ENCODE data around the gene TBC1D2.
"Not testable (repeated sequence)": the region's sequence is repeated elsewhere in the genome, so short reads cannot be mapped to it uniquely, and the experiment has no call there.

Gene TBC1D2, protein sequence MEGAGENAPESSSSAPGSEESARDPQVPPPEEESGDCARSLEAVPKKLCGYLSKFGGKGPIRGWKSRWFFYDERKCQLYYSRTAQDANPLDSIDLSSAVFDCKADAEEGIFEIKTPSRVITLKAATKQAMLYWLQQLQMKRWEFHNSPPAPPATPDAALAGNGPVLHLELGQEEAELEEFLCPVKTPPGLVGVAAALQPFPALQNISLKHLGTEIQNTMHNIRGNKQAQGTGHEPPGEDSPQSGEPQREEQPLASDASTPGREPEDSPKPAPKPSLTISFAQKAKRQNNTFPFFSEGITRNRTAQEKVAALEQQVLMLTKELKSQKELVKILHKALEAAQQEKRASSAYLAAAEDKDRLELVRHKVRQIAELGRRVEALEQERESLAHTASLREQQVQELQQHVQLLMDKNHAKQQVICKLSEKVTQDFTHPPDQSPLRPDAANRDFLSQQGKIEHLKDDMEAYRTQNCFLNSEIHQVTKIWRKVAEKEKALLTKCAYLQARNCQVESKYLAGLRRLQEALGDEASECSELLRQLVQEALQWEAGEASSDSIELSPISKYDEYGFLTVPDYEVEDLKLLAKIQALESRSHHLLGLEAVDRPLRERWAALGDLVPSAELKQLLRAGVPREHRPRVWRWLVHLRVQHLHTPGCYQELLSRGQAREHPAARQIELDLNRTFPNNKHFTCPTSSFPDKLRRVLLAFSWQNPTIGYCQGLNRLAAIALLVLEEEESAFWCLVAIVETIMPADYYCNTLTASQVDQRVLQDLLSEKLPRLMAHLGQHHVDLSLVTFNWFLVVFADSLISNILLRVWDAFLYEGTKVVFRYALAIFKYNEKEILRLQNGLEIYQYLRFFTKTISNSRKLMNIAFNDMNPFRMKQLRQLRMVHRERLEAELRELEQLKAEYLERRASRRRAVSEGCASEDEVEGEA

GRCh38 chr9:98255578-98256296, at the start of gene TBC1D2:
TSS of gene TBC1D2 (minus strand) at chr9:98255649. CDS start at chr9:98255541, 108 bp downstream.
- DNase-seq: peak; percentile 95

- DNase-seq: no peak
Observed at GRCh38 chr9:98304381-98304780, 48.9 kb upstream of the TBC1D2 start.

DNA sequence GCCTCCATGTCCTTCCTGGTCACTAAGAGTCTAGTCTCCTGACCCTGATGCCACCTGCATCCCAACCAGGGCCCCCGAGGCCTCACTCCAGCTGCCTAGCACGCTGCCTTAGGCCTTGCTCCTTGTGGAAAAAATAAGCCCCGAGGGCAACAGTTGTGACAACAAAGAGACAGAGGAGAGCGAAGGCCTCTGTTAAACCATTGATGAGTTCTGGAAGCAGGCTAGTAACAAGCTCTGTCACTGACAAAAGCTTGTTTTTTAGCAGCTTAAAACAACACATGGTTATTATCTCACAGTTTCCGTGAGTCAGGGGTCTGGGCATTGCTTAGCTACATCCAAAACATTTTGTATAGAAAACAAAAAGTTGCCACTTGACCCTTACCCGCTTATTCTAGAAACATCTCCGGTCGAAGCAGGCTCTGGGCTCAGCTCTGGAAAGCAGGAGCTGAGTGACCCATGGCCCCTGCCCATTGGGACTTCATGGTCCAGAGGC, 48.2 kb upstream of the TBC1D2 start:
- no peak for DNase-seq

DNA sequence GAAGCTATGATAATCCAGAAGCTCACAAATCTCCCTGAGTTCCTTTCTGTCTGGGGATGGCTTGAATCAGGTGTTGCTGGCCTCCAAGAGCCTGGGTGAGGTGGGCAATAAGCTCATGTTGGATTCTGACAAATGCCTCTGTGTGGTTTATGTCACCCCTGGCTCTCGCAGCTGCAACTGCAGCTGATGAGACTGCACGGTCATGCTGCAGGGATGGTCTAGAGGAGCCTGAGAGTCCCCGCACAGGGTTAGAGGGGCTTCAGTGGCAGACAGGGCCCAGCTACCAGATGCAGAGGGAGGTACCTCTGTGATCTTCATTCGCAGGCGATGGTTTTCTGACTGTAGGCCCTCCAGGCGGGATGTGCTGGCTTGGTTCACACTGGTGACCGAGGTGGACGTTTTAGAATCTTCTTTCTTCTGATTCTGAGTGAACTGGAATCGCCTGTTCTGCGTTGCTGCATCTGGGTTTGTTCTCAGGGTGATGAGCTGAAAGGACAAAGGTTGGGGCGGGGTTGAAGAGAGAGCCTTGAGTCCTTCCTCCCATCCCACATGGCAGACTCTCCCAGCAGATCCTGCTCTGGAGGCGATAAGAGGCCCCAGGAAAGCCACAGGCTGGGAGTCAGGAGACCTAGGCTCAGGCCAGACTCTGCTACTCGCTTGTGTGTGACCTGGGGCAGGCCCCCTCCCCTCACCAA, 47.6 kb upstream of the TBC1D2 start:
- DNase-seq: no peak

DNA sequence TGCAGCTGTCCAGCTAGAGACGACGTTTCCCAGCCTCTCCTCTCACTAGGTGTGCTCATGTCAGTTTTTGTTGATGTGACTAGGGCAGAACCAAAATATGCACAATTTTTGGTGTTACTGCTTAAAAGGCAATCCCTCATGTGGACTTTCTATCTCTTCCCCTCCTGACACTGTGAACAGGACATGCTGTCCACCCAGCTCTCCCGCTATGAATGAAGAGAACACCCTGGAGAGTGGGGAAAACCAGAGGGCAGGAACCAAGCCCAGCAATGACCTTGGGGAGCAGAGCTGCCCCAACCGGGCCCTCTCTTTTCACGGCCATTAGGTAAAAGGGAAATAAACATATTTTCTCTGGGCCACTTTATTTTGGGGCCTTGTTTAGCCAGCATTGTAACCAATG, 46.7 kb upstream of the TBC1D2 start:
- DNase-seq: no peak

DNA sequence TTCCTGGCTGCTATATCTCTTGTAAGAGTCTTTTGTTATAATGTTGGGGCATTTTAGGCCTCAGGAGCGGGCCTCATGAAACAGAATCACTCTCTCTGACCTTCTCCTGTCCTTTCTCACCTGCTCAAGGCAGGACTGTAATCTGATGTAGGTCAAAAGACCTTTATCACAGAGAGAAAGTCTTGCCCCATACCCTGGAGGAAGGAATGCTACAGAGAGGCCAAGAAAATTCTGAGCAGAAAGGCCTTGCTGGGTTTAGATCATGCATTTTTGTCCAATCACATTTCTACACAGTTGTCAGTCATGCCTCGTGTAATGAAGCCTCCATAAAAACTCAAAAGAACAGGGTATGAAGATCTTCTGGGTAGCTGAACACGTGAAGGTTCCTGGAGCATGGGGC, 45.2 kb upstream of the TBC1D2 start:
- no peak for DNase-seq

GRCh38 chr9:98298476-98298875, 43.0 kb upstream of the TBC1D2 start:
- no peak for DNase-seq

GRCh38 chr9:98295824-98296223, 40.4 kb upstream of the TBC1D2 start:
- DNase-seq: no peak

DNA sequence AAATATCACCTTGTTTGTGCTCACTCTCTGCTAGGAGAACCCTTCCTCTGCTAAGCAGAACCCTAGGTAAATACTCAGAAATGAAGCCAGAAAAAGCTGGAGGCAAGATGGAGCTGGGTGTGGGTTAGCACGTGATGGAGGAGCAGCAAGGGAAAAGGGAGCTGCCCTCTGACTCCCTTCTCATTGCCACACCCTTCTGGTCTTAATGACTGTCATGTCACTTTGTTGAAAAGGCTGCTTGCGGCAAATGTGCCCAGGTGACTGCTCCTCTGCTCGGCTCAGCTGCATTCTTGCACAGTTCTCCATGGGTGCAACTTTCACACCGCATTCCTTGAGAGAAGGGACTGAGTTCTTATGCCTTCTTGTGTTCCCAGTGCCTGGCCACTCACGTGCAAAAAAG, 36.4 kb upstream of the TBC1D2 start:
- DNase-seq: no peak

DNA sequence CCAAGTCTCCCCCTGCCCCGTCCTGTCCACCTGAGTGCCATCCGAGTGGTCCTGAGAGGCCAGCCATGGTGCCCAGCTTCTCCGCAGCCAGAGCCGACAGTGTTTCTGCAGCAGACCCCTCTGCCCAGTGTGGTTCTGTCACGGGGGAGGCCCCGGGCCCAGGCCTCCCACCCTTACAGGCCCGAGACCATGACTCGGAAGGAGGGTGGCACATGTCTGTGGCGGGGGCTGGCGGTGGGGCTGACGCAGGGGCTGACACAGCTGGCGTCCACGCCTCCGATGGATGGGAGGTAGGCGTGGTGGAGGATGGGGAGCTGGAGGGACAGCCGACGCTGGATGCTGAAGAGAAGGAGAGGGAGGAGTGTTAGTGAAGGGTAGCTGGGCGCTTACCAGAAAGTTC, 35.0 kb upstream of the TBC1D2 start:
- no peak for DNase-seq

DNA sequence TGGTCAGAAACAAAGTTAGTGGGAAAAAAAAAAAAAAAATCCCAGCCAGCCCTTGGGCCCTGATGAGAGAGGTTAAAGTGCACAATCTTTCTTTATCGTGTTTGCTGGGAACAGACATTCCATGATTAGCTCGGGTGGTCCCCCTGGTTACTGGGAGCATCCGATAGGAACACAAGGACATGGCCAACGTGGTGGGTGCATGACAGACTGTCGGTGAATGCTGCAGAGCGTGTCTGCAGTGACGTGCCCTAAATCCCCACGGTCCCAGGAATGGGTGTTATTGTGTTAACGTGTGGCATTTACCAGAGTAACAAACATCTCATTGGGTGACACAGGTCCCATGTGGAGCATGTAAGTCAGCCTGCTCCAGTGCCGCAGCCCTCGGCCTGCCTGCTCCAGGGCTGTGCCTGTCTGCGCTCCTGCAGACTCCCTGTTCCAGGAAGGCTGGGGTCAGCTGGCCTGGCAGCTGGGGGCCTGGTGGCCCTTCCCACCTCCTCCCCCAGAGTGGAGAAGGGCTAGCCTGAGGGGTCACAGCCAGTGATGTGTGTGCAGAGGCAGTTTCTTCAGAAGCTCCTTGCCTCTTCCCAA, 34.3 kb upstream of the TBC1D2 start:
- DNase-seq: no peak

DNA sequence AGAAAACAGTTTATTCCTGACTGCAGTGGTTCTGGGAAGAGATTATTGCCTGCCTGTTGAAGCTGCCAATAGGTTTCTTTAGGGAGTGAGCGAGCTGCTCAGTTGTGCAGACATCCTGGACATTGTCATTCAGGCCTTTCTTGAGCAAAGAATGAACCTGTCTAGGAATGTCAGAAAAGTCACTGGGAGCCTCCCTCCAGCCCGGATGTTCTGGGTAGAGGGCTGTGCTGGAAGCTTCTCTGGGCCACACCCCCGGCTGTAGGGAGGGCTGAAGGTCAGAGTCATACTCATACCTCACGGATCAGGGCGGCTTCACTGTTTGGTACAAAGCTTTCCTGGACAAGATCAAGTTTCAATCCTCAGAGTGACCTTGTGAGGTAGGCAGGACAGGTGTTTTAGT, 33.4 kb upstream of the TBC1D2 start:
- DNase-seq: no peak

DNA sequence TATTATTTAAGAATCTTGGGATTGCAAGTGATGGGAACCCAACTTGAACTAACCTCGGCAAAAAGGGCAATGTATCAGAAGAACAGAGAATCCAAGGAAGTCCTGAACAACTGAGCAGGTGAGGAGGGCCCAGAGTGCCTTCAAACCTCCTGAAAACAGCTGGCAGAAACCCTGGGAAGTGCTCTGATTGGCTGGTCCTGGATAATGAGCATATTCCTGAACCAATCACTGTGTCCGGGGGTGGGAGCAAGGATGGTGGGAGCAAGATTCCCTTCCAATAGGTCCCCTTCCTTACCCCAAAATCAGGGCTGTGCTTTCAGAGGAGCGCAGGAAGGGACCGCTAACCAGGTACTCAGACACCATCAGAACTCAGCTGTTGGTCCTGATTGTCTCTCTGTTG, 31.9 kb upstream of the TBC1D2 start:
- no peak for DNase-seq

GRCh38 chr9:98285446-98285845, 30.0 kb upstream of the TBC1D2 start:
- no peak for DNase-seq

GRCh38 chr9:98284754-98285153, 29.3 kb upstream of the TBC1D2 start:
- DNase-seq: no peak

DNA sequence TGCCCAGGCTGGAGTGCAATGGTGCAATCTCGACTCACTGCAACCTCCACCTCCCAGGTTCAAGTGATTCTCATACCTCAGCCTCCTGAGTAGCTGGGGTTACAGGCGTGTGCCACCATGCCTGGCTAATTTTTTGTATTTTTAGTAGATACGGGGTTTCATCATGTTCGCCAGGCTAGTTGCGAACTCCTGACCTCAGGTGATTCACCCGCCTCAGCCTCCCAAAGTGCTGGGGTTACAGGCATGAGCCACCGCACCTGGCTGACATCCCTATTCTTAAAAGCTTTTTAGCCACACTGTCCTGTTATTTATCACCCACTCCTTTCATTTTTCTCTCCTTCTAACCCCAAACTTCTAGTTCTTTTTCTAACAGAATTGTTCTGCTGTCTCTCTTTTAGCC, 27.7 kb upstream of the TBC1D2 start:
- DNase-seq: not testable (repeated sequence)

GRCh38 chr9:98281281-98281680, 25.8 kb upstream of the TBC1D2 start:
- DNase-seq: no peak

DNA sequence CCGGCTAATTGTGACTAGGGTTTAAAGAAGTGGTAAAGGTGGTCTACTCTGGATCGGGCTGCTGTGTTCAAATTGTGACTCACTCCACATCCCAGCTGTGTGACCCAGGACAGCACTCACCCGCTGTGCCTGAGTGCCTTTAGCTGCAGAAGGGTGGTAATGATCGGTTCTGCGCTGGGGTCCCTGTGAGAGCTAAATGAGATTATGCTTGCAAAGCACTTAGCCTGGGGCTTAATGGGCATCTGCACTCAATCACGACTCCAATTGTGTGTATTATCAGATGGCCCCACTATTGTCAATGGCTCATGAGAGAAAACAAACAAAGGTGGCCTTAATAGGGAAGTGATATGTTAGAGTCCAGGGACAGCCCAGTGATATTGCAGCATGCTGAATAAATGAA, 25.1 kb upstream of the TBC1D2 start:
- DNase-seq: no peak

GRCh38 chr9:98280162-98280561, 24.7 kb upstream of the TBC1D2 start:
- no peak for DNase-seq

DNA sequence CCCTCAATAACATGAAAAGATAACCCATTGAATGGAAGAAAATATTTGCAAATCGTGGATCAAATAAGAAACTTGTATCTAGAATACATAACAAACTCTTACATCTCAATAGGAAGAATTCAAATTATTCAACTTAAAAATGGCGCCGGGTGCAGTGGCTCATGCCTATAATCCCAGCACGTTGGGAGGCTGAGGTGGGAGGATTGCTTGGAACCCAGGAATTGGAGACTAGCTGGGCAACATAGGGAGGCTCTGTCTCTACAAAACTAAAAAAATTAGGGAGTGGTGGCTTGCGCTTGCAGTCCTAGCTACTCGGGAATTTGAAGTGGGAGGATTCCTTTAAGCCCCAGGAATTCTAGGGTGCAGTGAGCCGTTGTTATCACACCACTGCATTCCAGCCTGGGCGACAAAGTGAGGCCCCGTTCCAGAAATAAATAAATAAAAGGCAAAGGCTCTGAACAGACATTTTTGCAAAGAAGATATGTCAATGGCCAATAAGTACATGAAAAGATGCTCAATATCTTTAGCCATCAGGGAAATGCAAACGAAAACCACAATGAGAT, 21.5 kb upstream of the TBC1D2 start:
- no peak for DNase-seq

DNA sequence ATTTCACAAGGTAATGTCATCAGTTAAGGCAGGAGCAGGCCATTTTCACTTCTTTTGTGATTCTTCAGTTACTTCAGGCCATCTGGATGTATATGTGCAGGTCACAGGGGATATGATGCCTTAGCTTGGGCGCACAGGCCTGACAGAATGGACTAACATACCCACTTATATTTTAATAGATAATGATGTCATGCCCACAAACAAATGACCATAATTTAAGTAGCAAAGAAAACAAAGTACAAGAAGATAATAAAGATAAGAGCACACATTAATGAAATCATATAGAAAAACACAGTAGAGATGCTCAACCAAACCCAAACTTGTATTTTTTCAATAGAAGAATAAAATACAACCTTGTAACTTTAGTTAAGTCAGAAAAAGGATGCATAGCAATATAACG, 19.7 kb upstream of the TBC1D2 start:
- DNase-seq: no peak

DNA sequence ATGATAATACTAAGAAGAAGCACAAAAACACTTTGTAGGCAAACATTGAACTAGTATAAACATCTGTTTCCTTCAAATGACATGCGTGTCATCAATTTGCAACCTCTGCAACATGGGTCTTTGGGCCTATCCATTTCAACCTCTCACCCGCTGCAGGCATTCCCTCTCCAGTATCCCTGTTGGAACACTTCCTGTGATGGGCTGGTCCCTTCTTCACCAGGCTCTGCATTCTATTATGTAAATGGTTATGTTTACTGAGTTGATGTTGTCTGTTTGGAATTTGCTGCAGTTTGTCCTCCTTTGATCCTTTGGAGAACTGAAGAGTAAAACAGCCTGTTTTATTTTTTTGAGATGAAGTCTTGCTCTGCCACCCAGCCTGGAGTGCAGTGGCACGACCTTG, 16.6 kb upstream of the TBC1D2 start:
- no peak for DNase-seq

Measured in right hindlimb (tissue), 1 donor.